Measurements from ENCODE around the gene RFWD3.

DNA sequence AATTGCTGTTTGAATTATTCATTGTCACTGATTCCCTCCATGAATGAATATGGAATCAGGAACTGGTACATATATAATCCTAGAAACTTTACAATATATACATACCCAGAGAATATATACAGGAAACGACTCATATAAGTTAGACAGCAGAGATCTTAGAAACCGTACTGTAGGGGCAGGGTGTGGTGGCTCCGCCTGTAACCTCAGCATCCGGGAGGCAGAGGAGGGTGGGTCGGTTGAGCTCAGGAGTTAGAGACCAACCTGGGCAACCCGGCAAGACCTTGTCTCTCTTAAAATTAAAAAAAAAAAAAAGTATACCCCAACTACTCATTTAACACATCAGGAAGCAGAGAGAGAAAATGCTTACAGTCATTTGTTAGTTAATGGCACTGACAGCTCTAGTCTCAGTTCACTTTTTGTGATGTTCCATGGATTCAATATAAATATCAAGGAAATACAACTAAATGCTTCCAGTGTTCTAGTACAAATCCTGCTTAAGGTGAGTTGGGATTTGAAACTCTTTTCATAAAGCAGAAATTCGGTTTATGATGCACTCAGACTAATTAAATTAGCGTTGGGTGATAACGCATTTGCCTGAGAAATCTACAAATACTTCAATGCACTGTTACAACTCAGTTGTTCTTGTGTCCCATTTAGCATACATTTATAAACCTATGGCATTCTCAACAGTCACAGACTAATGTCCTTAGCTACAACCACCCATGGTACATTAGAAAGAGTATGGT, 65.4 kb downstream of the RFWD3 start:
- TF ChIP-seq, protein P1, sequence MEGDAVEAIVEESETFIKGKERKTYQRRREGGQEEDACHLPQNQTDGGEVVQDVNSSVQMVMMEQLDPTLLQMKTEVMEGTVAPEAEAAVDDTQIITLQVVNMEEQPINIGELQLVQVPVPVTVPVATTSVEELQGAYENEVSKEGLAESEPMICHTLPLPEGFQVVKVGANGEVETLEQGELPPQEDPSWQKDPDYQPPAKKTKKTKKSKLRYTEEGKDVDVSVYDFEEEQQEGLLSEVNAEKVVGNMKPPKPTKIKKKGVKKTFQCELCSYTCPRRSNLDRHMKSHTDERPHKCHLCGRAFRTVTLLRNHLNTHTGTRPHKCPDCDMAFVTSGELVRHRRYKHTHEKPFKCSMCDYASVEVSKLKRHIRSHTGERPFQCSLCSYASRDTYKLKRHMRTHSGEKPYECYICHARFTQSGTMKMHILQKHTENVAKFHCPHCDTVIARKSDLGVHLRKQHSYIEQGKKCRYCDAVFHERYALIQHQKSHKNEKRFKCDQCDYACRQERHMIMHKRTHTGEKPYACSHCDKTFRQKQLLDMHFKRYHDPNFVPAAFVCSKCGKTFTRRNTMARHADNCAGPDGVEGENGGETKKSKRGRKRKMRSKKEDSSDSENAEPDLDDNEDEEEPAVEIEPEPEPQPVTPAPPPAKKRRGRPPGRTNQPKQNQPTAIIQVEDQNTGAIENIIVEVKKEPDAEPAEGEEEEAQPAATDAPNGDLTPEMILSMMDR (IDR thresholded peaks at IDR 0.05) = no peak
- TF ChIP-seq POLR2A (IDR thresholded peaks at IDR 0.05) = no peak

Measured in testis (tissue), 2 donors.